Stimulated activated CD4-positive, alpha-beta T cell treated with anti-CD3 and anti-CD28 coated beads, Interleukin-2, amount 100 ng/mL, for 48 hours (primary cell): ENCODE data around the gene GLB1L3.
A peak's percentile ranks its signal among the peaks of the same experiment; 100 is the strongest.
"Not testable (repeated sequence)": the region's sequence is repeated elsewhere in the genome, so short reads cannot be mapped to it uniquely, and the experiment has no call there.

Experiments used
- DNase-seq, 2 donors: peaks; one replicate each; pipeline ENCODE4 v3.0.0-alpha.2; 2020

Gene GLB1L3

DNA sequence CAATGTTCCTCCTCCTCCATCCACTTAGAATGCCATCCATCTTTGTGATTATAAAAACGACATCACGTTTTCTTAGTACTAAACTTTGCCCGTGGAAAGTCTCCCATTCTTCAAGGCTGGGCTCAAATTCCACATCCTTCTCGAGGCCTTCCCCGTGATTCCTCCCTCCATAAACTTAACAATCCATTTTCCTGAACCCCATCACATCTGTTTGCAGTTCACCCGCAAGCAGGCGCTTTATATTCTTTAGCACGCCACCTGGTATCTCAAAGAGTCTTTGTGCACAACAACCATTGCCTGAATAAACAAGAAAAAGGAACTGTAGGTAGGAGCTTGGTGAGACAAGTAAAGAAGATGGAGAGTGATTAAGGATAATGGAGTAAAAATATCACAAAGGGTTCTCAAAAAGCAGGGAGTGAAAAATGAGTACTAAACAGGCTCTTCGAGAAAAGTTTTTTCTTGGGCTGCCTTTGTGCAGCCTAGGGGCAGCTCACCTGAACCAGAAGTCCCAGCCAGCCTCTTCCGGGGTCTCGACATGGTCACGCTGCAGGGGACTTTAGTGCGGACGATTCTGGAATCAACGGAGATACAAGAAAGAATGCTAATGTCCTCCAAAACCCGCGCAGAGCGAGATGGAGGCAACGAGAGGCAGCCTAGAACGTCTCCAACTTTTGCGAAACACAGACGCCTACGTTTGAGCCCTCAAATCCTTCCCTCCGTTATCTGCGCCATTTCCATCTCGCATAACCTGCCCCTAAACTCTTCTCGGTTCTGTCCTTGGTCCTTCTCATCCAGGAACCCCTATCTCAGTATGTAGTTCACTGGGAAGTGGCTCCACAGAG is 23.6 kb upstream of the GLB1L3 start:
- DNase-seq = no peak

DNA sequence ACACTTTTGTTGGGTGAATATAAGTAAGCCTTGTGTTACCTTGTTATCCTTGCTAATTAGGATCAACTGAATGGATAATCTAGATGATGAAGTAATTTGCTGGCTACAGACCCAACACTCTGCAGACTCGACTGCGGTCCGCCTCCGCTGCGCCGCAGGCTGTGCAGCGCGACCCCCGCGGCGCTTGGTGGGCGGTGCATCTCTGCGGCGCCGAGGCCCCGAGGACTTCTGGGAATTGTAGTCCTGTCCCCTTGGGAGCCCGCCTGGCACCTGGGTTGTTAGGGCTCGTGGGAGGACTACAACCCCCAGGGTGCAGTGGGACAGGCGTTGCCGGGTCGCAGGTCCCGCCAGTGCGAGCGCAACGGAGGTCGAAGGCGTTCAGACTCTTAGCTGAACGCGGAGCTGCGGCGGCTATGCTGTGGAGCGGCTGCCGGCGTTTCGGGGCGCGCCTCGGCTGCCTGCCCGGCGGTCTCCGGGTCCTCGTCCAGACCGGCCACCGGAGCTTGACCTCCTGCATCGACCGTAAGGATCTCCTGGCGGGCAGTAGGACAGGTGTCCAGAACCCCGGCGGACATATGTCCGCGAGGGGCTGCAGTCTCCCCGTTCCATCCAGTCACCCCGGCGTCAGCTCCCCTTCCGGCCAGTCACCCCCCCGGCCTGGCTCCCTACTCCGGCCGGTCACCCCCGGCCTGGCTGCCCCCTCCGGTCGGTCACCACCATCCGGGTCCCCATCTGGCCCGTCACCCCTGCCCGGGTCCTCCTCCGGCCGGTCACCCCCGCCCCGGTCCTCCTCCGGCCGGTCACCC is 22.8 kb upstream of the GLB1L3 start, which contains the start of the genes ACAD8 and THYN1:
Gene ACAD8, plus strand, starts transcription at position 381 of the 806 bp plus-strand sequence. Its CDS starts 33 bp downstream, at position 414.
Gene THYN1, minus strand, starts transcription at position 165 of the 806 bp plus-strand sequence. CDS start 470 bp downstream, outside the sequence.
- DNase-seq = peak; percentile 87 to 89

DNA sequence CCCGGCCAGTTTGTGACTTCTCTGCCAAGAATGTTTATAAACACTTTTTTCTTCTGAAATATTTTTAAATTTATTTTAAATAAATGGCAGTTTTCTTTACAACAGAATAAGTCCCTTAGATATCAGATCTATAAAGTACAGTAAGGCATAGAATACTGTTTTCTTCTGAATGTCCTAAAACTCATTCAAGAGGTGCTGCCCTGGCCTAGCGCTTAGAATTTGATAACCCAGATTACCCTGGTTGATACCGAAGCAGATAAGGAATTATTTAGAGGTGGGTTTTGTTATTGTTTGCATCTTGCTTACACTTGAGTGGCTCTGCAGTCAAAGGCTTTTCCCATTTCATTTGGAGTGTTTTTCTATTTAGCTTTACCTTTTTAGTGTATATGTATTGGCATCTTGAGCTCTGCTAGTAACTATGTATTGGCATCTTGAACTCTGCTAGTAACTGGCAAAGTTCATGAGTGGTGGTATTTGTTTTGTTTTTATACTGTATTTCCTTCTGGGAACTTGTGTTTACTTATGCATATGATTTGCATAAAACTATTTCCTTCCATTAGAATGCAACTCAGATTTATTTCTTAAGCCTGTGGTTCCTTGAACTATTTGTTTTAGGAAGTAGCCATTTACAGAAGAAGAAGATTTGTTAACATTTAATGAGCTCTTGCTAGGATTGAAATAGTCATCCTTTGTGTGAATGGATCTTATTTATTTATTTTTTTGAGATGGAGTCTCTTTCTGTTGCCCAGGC is 21.6 kb upstream of the GLB1L3 start:
- DNase-seq = no peak

- DNase-seq = not testable (repeated sequence)
Observed at GRCh38 chr11:134255184-134255561, 21.0 kb upstream of the GLB1L3 start.

GRCh38 chr11:134257101-134257500 is 19.1 kb upstream of the GLB1L3 start:
- no peak for DNase-seq

GRCh38 chr11:134258577-134258976 is 17.6 kb upstream of the GLB1L3 start:
- DNase-seq = no peak

DNA sequence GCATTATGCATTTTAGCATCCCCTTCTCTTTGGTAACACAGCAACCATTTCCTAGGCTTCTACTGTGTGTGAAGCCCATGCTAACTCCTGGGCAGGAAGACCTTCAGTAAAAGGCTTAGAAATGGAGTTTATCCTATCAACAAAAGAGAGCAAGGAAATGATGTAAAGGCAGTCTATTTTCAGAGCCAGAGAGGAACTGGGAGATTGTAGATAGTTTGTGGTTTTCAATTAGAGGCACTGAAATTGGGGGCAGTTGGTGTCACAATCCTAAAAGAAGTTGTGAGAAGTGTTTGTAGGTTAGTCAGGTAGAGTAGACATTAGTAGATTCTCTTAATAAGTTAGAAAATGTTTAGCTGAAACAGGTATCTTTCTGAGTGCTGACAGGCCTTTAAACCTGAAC is 15.7 kb upstream of the GLB1L3 start:
- DNase-seq = no peak

- no peak for DNase-seq
Observed at GRCh38 chr11:134260983-134261382, 15.2 kb upstream of the GLB1L3 start.

DNA sequence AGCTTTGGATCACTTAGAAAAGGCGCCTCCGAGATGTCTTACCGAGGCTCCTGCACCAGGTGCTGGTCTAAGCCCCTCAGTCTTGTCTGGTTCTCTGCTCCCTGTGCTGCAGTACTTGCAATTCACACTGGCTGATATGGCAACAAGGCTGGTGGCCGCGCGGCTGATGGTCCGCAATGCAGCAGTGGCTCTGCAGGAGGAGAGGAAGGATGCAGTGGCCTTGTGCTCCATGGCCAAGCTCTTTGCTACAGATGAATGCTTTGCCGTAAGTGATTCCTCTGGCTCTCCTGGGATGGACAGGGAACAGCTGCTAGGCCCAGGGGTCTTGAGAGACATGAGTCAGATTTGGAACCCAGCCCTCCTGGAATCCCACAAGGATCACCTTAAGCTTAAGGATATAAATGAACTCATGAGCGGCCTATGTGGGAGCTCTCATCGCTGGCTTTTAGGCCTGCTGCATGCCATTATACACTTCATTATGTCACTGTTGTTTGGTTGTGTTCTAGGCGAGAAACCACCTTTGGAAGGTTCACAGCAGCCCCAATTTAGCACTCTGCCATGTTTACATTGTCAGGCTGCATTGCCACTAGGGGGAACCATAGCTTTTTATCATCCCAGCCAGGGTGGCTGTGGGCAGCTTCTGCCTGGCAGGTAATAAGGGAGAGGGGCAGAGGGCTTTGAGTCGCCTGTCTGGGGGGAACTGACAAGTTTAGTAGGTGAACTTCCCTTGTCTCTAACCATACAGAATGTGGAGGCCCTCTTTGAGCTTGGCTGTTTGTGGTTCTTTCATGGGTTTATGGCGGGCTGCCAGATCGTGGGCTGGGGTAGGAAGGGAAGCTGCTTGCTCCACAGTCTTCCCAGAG is 14.3 kb upstream of the GLB1L3 start:
- DNase-seq = no peak

DNA sequence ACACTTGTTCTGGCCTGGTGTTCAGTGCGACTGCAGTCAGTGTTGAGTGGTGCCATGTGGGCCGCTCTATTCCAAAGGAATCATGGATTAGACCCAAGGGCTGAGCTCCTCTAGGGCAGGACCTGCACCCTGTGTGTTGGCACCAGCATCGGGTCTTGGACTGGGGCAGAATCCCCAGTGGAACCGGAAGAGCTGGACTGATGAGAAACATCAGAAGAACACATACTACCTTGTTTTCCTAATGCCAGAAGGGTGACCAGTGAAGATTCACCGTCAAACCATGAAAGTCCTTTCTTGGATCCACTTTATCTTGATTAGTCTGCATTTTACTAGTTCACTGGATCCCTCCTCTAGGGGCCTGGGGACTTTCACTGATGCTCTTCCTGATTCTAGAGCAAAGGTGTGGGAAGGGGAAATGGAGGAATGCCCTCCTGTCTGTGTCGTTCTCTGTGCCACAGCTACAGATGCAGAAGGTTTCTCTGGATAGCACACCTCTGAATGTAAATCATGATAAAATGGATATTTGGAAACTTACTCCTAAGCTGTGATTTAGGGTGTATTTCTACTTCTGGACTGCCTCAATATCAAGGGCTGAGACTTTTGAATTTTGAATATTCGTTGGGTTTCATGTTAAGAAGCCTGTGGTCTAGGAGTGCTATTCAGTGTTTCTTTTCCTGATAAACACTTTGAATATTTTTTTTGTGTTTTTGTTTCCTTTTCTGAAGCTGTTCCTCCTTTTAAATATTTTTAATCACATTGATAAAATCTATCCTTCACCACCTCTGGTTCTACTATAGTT is 11.0 kb upstream of the GLB1L3 start:
- DNase-seq = no peak

DNA sequence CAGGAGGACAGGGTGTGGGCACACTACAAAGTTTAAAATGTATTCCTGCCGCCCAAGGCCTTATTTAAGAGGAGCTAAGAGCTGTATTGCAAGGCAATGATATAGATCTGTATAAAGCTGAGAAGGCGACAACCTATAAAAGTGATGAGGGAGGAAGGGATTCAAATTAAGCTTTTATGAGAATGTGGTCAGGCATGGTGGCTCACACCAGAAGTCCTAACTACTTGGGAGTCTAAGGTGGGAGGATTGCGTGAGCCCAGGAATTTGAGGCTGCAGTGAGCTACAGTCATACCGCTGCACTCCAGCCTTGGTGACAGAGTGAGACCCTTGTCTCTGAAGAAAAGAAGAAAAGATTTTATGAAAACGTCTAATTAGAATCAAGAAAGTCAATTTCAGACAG is 9.7 kb upstream of the GLB1L3 start:
- no peak for DNase-seq

GRCh38 chr11:134266841-134267251 is 9.3 kb upstream of the GLB1L3 start:
- no peak for DNase-seq

DNA sequence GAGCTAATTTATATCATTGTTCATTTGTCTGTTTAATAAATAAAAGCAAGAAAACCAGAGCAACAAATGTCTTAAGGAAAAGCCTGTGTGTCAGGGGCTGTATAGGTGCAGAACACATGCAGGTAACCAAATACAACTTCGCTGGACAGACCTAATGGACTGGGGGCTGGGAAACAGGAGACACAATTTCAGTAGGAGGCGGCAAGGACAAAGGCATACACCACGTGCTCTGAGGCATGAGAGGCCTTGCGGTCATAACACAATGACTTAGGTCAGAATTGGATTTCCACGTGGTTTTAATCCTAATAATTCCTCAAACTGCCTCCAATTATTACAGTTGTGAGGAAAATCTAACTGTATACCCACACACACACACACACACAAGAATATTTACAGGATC is 8.7 kb upstream of the GLB1L3 start:
- no peak for DNase-seq

DNA sequence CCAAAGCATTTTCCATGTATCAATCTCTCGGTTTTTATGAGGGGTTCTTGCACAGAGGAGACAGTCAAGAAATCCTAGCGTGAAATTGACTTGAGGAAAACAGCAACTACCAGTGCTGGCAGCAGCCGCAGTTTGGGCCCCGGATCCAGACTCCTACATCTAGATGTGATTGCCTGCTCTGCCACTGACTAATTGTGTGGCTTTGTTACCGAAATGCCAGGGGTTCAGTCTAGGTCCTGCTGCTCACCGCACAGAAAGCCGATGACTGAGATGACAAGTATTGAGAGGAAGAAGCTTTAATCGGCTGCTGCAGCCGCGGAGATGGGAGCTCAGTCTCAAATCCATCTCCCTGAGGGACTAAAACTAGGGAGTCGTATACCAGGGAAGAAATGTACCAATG is 8.2 kb upstream of the GLB1L3 start:
- DNase-seq = no peak

GRCh38 chr11:134270250-134270714 is 5.9 kb upstream of the GLB1L3 start:
- no peak for DNase-seq

- no peak for DNase-seq
Observed at GRCh38 chr11:134271978-134272377, 4.2 kb upstream of the GLB1L3 start.

GRCh38 chr11:134272381-134273316 is 3.5 kb upstream of the GLB1L3 start:
- no peak for DNase-seq

GRCh38 chr11:134273317-134273712 is 2.9 kb upstream of the GLB1L3 start:
- no peak for DNase-seq

- no peak for DNase-seq
Observed at GRCh38 chr11:134275188-134275533, 1.0 kb upstream of the GLB1L3 start.
